B cell (primary cell): Measurements from ENCODE around the gene FHIT.

ENCODE experiments used
- CTCF ChIP-seq: fragments of 200-600 bp; IDR thresholded peaks from one replicate; pipeline ENCODE4 v1.8.0; 2022; ENCODE audit warnings: antibody characterized with exemption, mild to moderate bottlenecking
- EZH2 ChIP-seq: IDR thresholded peaks from 2 replicates; pipeline ENCODE4 v1.6.1; 2012; ENCODE audit warnings: borderline replicate concordance, low read depth, mild to moderate bottlenecking, moderate library complexity, low read length; ENCODE audit not compliant: insufficient read depth, poor library complexity, severe bottlenecking

- TF ChIP-seq CTCF: no peak
- no peak for TF ChIP-seq EZH2
Observed at GRCh38 chr3:60393946-60394345, 857.3 kb downstream of the FHIT start.
